GM12878 (cell line): Measurements from ENCODE around the gene GTSE1. TPM values are rescaled to one million over a fixed set of nuclear protein-coding genes. Genes with fewer than 3 reads are reported as not detected.

Experiments
- DPF2 ChIP-seq: fragments of 450-650 bp; IDR thresholded peaks from 2 replicates; pipeline ENCODE4 v1.6.1; 2017; ENCODE audit warnings: mild to moderate bottlenecking
- IRF3 ChIP-seq: fragments of 450-650 bp; IDR thresholded peaks from 2 replicates; pipeline ENCODE4 v1.6.1; 2014; ENCODE audit warnings: mild to moderate bottlenecking
- MYC ChIP-seq: IDR thresholded peaks from 2 replicates; pipeline ENCODE4 v1.6.1; 2011; ENCODE audit warnings: mild to moderate bottlenecking, low read length, moderate library complexity, inconsistent platforms; ENCODE audit not compliant: insufficient read depth, insufficient replicate concordance, insufficient read length, severe bottlenecking
- PRDM15 ChIP-seq: fragments of 450-650 bp; formaldehyde crosslinking; IDR thresholded peaks from 2 replicates; pipeline ENCODE4 v1.4.0; 2020; ENCODE audit warnings: mild to moderate bottlenecking, moderate library complexity
- RBBP5 ChIP-seq: fragments of 200-600 bp; sonication (generic); conservative IDR thresholded peaks from 2 replicates; pipeline ENCODE4 v1.6.1; 2016
- RUNX3 ChIP-seq: IDR thresholded peaks from 2 replicates; pipeline ENCODE4 v1.6.1; 2012; ENCODE audit warnings: low read length, inconsistent platforms
- ZBTB33 ChIP-seq: fragments of 450-650 bp; IDR thresholded peaks from 2 replicates; pipeline ENCODE4 v1.6.1; 2017; ENCODE audit warnings: mild to moderate bottlenecking
- ZNF592 ChIP-seq: fragments of 450-650 bp; IDR thresholded peaks from 2 replicates; pipeline ENCODE4 v1.6.1; 2017; ENCODE audit warnings: mild to moderate bottlenecking, moderate library complexity
- polyA plus RNA-seq, 11 experiments: library from polyadenylated mRNA; depleted of rRNA in 4 of 11; unstranded in 6 of 11; stranded (reverse) in 5 of 11; fragments of >200 nt; fragmentation: Nextera tagmentation in 4 of 11; fragmentation: Illumina TruSeq in 1 of 11; extraction: Ambion mirVana in 4 of 11; extraction: Trizol in 1 of 11; gene quantifications; 1 replicate in 1 of 11; 2 replicates in 10 of 11; pipeline versions ENCODE4 v1.2.1 to v1.2.3, GENCODE V29; 2011 to 2016; ENCODE audit warnings: inconsistent platforms in 2 of 11, missing spikeins in 2 of 11, low read depth in 1 of 11
- total RNA-seq, 4 experiments: library from RNA; depleted of rRNA in 3 of 4; stranded (reverse); fragments of >200 nt in 3 of 4; fragmentation: Illumina TruSeq in 1 of 4; extraction: Trizol in 1 of 4; gene quantifications; 2 replicates each; pipeline versions ENCODE4 v1.2.1 to v1.2.3, GENCODE V29; 2013 to 2021

Gene GTSE1
- total and polyA plus RNA-seq, 10 of the 15 experiments (the other 5 are each of a cell fraction or from before 2014, with no cell fraction given), result 6.6 to 46.2 (median 32.3) TPM

- TF ChIP-seq MYC, result no peak
- no peak for TF ChIP-seq RUNX3
- TF ChIP-seq DPF2, result no peak
- no peak for TF ChIP-seq ZNF592
- no peak for TF ChIP-seq ZBTB33
- TF ChIP-seq RBBP5, result no peak
- TF ChIP-seq PRDM15 (CRISPR knock-in tag), result no peak
- TF ChIP-seq IRF3, result no peak
Observed at GRCh38 chr22:46374663-46375474, 78.2 kb downstream of the GTSE1 start (continued).
